GM12878 (cell line): ENCODE data around the gene FLT4. TPM values are rescaled to one million over a fixed set of nuclear protein-coding genes. Genes with fewer than 3 reads are reported as not detected.

Experiments
- ATAC-seq: fragments of 200-7000 bp; cut with Tn5 transposase; 3 replicates; pipeline ENCODE4 v1.9.1; 2020; ENCODE audit warnings: mild to moderate bottlenecking, moderate library complexity
- BruUV-seq: library from RNA; stranded (reverse); fragments of 400-500 nt; replicated peaks from 2 replicates; lab custom pipeline; 2021; lab: Mats Ljungman, UMichigan
- CTCF ChIA-PET: fragments of 300-600 bp; sonication (Branson Sonifier 250); formaldehyde crosslinking; extraction: SDS; loops from one replicate; lab custom pipeline; 2021; ENCODE audit warnings: inconsistent platforms; lab: Yijun Ruan, JAX
- POLR2A ChIA-PET: fragments of 350-600 bp; formaldehyde crosslinking; extraction: SDS; loops from one replicate; lab custom pipeline; 2021; ENCODE audit warnings: inconsistent platforms; lab: Charles Lee
- RAD21 ChIA-PET: fragments of 300-600 bp; sonication (Branson Sonifier 250); formaldehyde crosslinking; loops from one replicate; lab custom pipeline; 2023; ENCODE audit warnings: antibody characterized with exemption; ENCODE audit not compliant: unreplicated experiment; lab: Charles Lee
- SMC1A ChIA-PET: fragments of 300-600 bp; sonication (Branson Sonifier 250); formaldehyde crosslinking; loops from one replicate; lab custom pipeline; 2023; ENCODE audit not compliant: unreplicated experiment, uncharacterized antibody; lab: Charles Lee
- DNase-seq: peaks from one replicate; pipeline ENCODE4 v3.0.0-alpha.2; 2011; ENCODE audit warnings: low read depth, low spot score
- FAIRE-seq: peaks from 3 replicates; lab custom pipeline; 2011; peaks lifted over from hg19 to GRCh38; lab: Jason Lieb, UNC
- H2AFZ ChIP-seq: 2 replicates; pipeline ENCODE4 v1.6.0; 2011; ENCODE audit warnings: low read depth, low read length, control low read depth; ENCODE audit not compliant: control insufficient read depth
- H3K27ac ChIP-seq: 2 replicates; pipeline ENCODE4 v1.5.1; 2011; ENCODE audit warnings: control low read depth; ENCODE audit not compliant: control insufficient read depth, insufficient read depth
- H3K27me3 ChIP-seq, 2 experiments: replicated peaks in 1 of 2; 2 replicates each; pipeline versions ENCODE4 v1.6.0 to v1.6.1; 2011; ENCODE audit warnings: low read length in 1 of 2; ENCODE audit not compliant: control insufficient read depth in 2 of 2, insufficient read depth in 2 of 2
- H3K36me3 ChIP-seq, 2 experiments: 2 replicates each; pipeline ENCODE4 v1.5.1; 2011; ENCODE audit warnings: low read length in 1 of 2; ENCODE audit not compliant: control insufficient read depth in 2 of 2, insufficient read depth in 2 of 2
- H3K4me1 ChIP-seq: 2 replicates; pipeline ENCODE4 v1.6.1; 2011; ENCODE audit warnings: mild to moderate bottlenecking, low read length, moderate library complexity, mixed read lengths; ENCODE audit not compliant: control insufficient read depth, insufficient read depth
- H3K4me2 ChIP-seq: 2 replicates; pipeline ENCODE4 v1.6.0; 2011; ENCODE audit warnings: control low read depth; ENCODE audit not compliant: control insufficient read depth, insufficient read depth
- H3K4me3 ChIP-seq: fragments of 200-600 bp; sonication (generic); 2 replicates; pipeline ENCODE4 v1.5.1; 2016
- H3K79me2 ChIP-seq: 2 replicates; pipeline ENCODE4 v1.6.0; 2011; ENCODE audit warnings: low read length; ENCODE audit not compliant: control insufficient read depth, insufficient read depth
- H3K9ac ChIP-seq: 2 replicates; pipeline ENCODE4 v1.8.0; 2011; ENCODE audit warnings: low read length, control low read depth, mixed read lengths; ENCODE audit not compliant: control insufficient read depth, insufficient read depth
- H3K9me3 ChIP-seq: replicated peaks from 3 replicates; pipeline ENCODE4 v1.5.1; 2011; ENCODE audit warnings: mild to moderate bottlenecking, low read length; ENCODE audit not compliant: control insufficient read depth, insufficient read depth
- H4K20me1 ChIP-seq: 2 replicates; pipeline ENCODE4 v1.6.0; 2011; ENCODE audit not compliant: control insufficient read depth, insufficient read depth
- CBX5 ChIP-seq: sonication (generic); IDR thresholded peaks from 2 replicates; pipeline ENCODE4 v1.6.1; 2016; ENCODE audit warnings: low read depth, moderate library complexity, mild to moderate bottlenecking, inconsistent platforms
- EP300 ChIP-seq, 2 experiments: fragments of 150-350 bp in 1 of 2; IDR thresholded peaks; 2 replicates each; pipeline ENCODE4 v1.6.1; 2011 to 2012; ENCODE audit warnings: low read depth in 2 of 2, low read length in 2 of 2, borderline replicate concordance in 1 of 2, improper control_type of control experiment in 1 of 2, inconsistent platforms in 1 of 2; ENCODE audit not compliant: control insufficient read depth in 1 of 2
- FOXM1 ChIP-seq: IDR thresholded peaks from 2 replicates; pipeline ENCODE4 v1.6.1; 2012; ENCODE audit warnings: low read depth, mild to moderate bottlenecking, inconsistent platforms, low read length, moderate library complexity
- HDAC6 ChIP-seq: fragments of 200-600 bp; sonication (generic); IDR thresholded peaks from one replicate; pipeline ENCODE4 v1.8.0; 2017; ENCODE audit warnings: antibody characterized with exemption; ENCODE audit not compliant: unreplicated experiment
- KLF5 ChIP-seq: fragments of 450-650 bp; IDR thresholded peaks from 2 replicates; pipeline ENCODE4 v1.6.1; 2014; ENCODE audit warnings: mild to moderate bottlenecking; ENCODE audit not compliant: partially characterized antibody
- SP1 ChIP-seq: IDR thresholded peaks from one replicate; pipeline ENCODE4 v1.6.1; 2011; ENCODE audit warnings: low read depth, low read length
- SREBF2 ChIP-seq: IDR thresholded peaks from 2 replicates; pipeline ENCODE4 v1.6.1; 2012; ENCODE audit warnings: mild to moderate bottlenecking, low read length
- STAT3 ChIP-seq: IDR thresholded peaks from 2 replicates; pipeline ENCODE4 v1.6.1; 2011; ENCODE audit warnings: low read depth, low read length, improper control_type of control experiment
- SUZ12 ChIP-seq: fragments of 200-600 bp; sonication (generic); IDR thresholded peaks from one replicate; pipeline ENCODE4 v1.6.1; 2018; ENCODE audit warnings: antibody characterized with exemption, mild to moderate bottlenecking; ENCODE audit not compliant: unreplicated experiment
- WGBS: methylation state at CpG from one replicate; pipeline ENCODE4 v1.1.6; 2016; ENCODE audit warnings: low lambda C conversion rate; ENCODE audit not compliant: insufficient replicate concordance, insufficient coverage; ENCODE audit errors: missing lambda C conversion rate; 5-methylcytosine and 5-hydroxymethylcytosine counted together
- in situ Hi-C: fragments of 300-500 bp; cut with MboI; formaldehyde crosslinking; loops from 9 replicates; pipeline ENCODE4 v1.14.3; 2018; ENCODE audit warnings: mixed read lengths
- intact Hi-C: fragments of 100-400 bp; cut with micrococcal nuclease; formaldehyde crosslinking; loops from one replicate; pipeline ENCODE4 v1.14.2; 2022; ENCODE audit not compliant: unreplicated experiment
- polyA plus RNA-seq, 11 experiments: library from polyadenylated mRNA; depleted of rRNA in 4 of 11; unstranded in 6 of 11; stranded (reverse) in 5 of 11; fragments of >200 nt; fragmentation: Nextera tagmentation in 4 of 11; fragmentation: Illumina TruSeq in 1 of 11; extraction: Ambion mirVana in 4 of 11; extraction: Trizol in 1 of 11; gene quantifications; 1 replicate in 1 of 11; 2 replicates in 10 of 11; pipeline versions ENCODE4 v1.2.1 to v1.2.3, GENCODE V29; 2011 to 2016; ENCODE audit warnings: inconsistent platforms in 2 of 11, missing spikeins in 2 of 11, low read depth in 1 of 11
- total RNA-seq, 4 experiments: library from RNA; depleted of rRNA in 3 of 4; stranded (reverse); fragments of >200 nt in 3 of 4; fragmentation: Illumina TruSeq in 1 of 4; extraction: Trizol in 1 of 4; gene quantifications; 2 replicates each; pipeline versions ENCODE4 v1.2.1 to v1.2.3, GENCODE V29; 2013 to 2021
- TF ChIP-seq, protein P1 (sequence below): fragments of 450-650 bp; IDR thresholded peaks from 2 replicates; pipeline ENCODE4 v1.6.1; 2017; ENCODE audit warnings: borderline replicate concordance
- TF ChIP-seq, protein P2 (sequence below): fragments of 450-650 bp; conservative IDR thresholded peaks from 2 replicates; pipeline ENCODE4 v1.6.1; 2017; ENCODE audit warnings: mild to moderate bottlenecking, moderate library complexity
- TF ChIP-seq, protein P3 (sequence below): fragments of 150-350 bp; IDR thresholded peaks from 2 replicates; pipeline ENCODE4 v1.6.1; 2016; ENCODE audit warnings: low read depth, low read length

FLT4 gene
- total and polyA plus RNA-seq, 10 of the 15 experiments (the other 5 are each of a cell fraction or from before 2014, with no cell fraction given), result 0.18 TPM; not detected in 9

DNA sequence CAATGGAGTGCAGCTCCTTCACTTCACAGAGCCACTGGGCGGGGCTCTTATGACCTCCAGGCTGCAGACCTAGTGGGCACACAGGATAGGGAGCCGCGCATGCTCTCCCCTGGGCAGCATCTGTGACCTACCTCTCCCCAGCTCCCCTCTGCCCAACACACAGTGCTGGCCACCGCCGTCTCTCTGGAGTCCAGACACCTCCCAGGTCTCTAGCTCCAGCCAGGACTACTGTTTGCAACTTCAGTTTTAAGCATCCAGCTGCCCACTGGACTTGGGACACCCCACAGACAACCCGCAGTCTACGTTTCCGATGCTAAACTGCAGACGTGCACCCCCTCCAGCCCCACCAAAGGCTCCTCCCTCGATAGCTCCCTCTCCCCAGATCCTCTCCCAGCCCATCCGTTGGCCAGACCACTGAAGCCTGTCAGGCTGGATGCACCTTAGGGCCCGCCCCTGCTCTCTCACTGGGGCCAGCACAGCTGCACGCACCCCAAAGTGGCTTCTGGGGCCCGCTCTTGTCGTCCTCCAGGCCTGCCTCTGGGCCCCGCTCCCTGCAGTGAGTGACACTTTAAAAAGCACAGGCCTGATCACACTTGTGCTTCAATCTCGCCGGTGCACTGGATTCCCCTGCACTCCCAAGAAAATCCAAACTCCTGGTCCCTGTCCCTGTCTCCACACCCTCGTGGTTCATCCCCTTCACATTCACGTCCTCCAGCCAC, 11.3 kb downstream of the FLT4 start (continued):
- TF ChIP-seq FOXM1 (no peak), CBX5 (no peak)

DNA sequence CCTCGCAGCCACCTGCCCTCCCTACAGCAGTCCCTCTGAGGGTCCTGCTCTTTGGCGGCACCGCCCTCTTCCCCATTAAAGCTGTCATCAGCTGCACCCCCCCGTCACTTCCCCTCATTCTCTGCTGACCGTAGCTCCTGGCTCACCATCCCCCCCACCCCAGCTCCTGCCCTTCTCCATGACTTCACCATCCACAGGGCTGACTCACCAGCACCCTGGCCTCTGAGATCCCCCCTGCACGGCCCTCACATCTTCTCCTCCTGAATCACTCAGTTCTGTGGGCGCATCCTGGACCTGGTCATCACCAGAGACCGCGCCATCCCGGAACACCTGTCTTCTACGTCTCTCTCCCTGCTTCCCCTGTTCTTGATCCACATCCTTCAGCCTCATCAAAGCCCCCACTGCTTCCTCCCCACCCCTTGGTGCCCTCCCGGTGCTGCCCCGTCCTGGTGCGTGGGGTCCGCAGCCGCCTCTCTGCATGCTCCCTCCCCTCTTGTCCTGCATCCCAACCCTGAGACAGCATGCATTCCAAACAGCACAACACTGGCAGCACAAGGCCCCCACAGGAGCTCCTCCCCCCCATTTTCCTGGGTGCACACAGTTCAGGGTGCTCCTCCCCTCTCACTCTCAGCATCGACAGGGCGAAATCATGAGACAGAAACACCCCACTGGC, 12.9 kb downstream of the FLT4 start:
- H3K4me2 ChIP-seq, result no peak overlapping the region
- intact Hi-C loops, result no loop called here
- H3K36me3 ChIP-seq, result no peaks in the 10 kb centered on the region
- no TSS peak for BruUV-seq
- H3K27me3 ChIP-seq, result no peaks in the 10 kb centered on the region
- SMC1A ChIA-PET, result no interaction called here
- no peak overlapping the region for H3K4me3 ChIP-seq
- CTCF ChIA-PET, result interaction anchor here (0.6 kb wide), 1 partner anchor 374 kb away, joined by 3 read pairs; no protein-coding TSS in a partner anchor
- no peaks in the 10 kb centered on the region for H3K79me2 ChIP-seq
- RAD21 ChIA-PET, result no interaction called here
- H3K9ac ChIP-seq, result no peak overlapping the region
- DNase-seq (no peak), FAIRE-seq (no peak), ATAC-seq (no peak)
- POLR2A ChIA-PET, result no interaction called here
- no peaks in the 10 kb centered on the region for H3K4me1 ChIP-seq
- H3K27ac ChIP-seq, result no peak overlapping the region
- no peaks in the 10 kb centered on the region for H4K20me1 ChIP-seq
- 64% methylated on average over 18 of the region's 18 CpGs for WGBS
- in situ Hi-C loops, result no loop called here
- no peaks in the 10 kb centered on the region for H3K9me3 ChIP-seq
- H2AFZ ChIP-seq, result no peak overlapping the region
- TF ChIP-seq KLF5 (no peak), SREBF2 (no peak), HDAC6 (no peak), STAT3 (no peak), SP1 (no peak), EP300 (IDR thresholded peaks at IDR 0.05; ENCODE audit: borderline replicate concordance in 1 of 2, control insufficient read depth in 1 of 2, low read depth in 2 of 2, low read length in 2 of 2) (no peak), SUZ12 (no peak)
- TF ChIP-seq, protein P1, sequence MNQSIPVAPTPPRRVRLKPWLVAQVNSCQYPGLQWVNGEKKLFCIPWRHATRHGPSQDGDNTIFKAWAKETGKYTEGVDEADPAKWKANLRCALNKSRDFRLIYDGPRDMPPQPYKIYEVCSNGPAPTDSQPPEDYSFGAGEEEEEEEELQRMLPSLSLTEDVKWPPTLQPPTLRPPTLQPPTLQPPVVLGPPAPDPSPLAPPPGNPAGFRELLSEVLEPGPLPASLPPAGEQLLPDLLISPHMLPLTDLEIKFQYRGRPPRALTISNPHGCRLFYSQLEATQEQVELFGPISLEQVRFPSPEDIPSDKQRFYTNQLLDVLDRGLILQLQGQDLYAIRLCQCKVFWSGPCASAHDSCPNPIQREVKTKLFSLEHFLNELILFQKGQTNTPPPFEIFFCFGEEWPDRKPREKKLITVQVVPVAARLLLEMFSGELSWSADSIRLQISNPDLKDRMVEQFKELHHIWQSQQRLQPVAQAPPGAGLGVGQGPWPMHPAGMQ, result no peak
- TF ChIP-seq, protein P2, sequence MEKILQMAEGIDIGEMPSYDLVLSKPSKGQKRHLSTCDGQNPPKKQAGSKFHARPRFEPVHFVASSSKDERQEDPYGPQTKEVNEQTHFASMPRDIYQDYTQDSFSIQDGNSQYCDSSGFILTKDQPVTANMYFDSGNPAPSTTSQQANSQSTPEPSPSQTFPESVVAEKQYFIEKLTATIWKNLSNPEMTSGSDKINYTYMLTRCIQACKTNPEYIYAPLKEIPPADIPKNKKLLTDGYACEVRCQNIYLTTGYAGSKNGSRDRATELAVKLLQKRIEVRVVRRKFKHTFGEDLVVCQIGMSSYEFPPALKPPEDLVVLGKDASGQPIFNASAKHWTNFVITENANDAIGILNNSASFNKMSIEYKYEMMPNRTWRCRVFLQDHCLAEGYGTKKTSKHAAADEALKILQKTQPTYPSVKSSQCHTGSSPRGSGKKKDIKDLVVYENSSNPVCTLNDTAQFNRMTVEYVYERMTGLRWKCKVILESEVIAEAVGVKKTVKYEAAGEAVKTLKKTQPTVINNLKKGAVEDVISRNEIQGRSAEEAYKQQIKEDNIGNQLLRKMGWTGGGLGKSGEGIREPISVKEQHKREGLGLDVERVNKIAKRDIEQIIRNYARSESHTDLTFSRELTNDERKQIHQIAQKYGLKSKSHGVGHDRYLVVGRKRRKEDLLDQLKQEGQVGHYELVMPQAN, result no peak
- TF ChIP-seq, protein P3, sequence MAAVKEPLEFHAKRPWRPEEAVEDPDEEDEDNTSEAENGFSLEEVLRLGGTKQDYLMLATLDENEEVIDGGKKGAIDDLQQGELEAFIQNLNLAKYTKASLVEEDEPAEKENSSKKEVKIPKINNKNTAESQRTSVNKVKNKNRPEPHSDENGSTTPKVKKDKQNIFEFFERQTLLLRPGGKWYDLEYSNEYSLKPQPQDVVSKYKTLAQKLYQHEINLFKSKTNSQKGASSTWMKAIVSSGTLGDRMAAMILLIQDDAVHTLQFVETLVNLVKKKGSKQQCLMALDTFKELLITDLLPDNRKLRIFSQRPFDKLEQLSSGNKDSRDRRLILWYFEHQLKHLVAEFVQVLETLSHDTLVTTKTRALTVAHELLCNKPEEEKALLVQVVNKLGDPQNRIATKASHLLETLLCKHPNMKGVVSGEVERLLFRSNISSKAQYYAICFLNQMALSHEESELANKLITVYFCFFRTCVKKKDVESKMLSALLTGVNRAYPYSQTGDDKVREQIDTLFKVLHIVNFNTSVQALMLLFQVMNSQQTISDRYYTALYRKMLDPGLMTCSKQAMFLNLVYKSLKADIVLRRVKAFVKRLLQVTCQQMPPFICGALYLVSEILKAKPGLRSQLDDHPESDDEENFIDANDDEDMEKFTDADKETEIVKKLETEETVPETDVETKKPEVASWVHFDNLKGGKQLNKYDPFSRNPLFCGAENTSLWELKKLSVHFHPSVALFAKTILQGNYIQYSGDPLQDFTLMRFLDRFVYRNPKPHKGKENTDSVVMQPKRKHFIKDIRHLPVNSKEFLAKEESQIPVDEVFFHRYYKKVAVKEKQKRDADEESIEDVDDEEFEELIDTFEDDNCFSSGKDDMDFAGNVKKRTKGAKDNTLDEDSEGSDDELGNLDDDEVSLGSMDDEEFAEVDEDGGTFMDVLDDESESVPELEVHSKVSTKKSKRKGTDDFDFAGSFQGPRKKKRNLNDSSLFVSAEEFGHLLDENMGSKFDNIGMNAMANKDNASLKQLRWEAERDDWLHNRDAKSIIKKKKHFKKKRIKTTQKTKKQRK, result no peak
